Right lobe of liver (tissue), 6 donors: ENCODE data around the gene C16orf89. TPM values are rescaled to one million over a fixed set of nuclear protein-coding genes. Genes with fewer than 3 reads are reported as not detected.
A peak's percentile ranks its signal among the peaks of the same experiment; 100 is the strongest.

ENCODE experiments used
- ATAC-seq, 4 donors: fragments of 200-7000 bp; cut with Tn5 transposase; one replicate each; pipeline ENCODE4 v1.9.1; 2020; ENCODE audit warnings: mild to moderate bottlenecking in 4 of 4, moderate library complexity in 4 of 4
- DNase-seq, 3 donors: peaks; one replicate each; pipeline ENCODE4 v3.0.0-alpha.2; 2020
- H3K27ac ChIP-seq, 3 donors: fragments of 200-600 bp; one replicate each; pipeline ENCODE4 v1.8.0; 2022
- H3K27me3 ChIP-seq, 2 donors: fragments of 200-600 bp; one replicate each; pipeline ENCODE4 v1.8.0; 2022
- H3K36me3 ChIP-seq, 4 donors: fragments of 200-600 bp; sonication (generic) in 1 of 4; one replicate each; pipeline versions ENCODE4 v1.5.1 to v1.8.0; 2017 to 2022; ENCODE audit warnings: control low read depth in 1 of 4
- H3K4me1 ChIP-seq, 4 donors: fragments of 200-600 bp; sonication (generic) in 1 of 4; one replicate each; pipeline versions ENCODE4 v1.5.1 to v1.8.0; 2017 to 2022; ENCODE audit warnings: control low read depth in 1 of 4
- H3K4me3 ChIP-seq, 3 donors: fragments of 200-600 bp; one replicate each; pipeline ENCODE4 v1.8.0; 2022
- H3K9me3 ChIP-seq, 4 donors: fragments of 200-600 bp; sonication (generic) in 1 of 4; one replicate each; pipeline versions ENCODE4 v1.5.1 to v1.8.0; 2017 to 2022; ENCODE audit warnings: control low read depth in 1 of 4
- POLR2A ChIP-seq: fragments of 450-650 bp; IDR thresholded peaks from one replicate; pipeline ENCODE4 v1.6.1; 2017; ENCODE audit warnings: antibody characterized with exemption, mild to moderate bottlenecking
- WGBS: methylation state at CpG from one replicate; pipeline ENCODE4 v1.1.6; 2018; ENCODE audit warnings: low coverage, low lambda C conversion rate; ENCODE audit not compliant: insufficient coverage; ENCODE audit errors: missing lambda C conversion rate; 5-methylcytosine and 5-hydroxymethylcytosine counted together
- intact Hi-C, 2 donors: fragments of 100-400 bp; cut with DNase I; formaldehyde crosslinking; loops; one replicate each; pipeline versions ENCODE4 v1.11.2 to v1.14.1; 2022
- total RNA-seq, 6 experiments: library from RNA; depleted of rRNA in 2 of 6; stranded (reverse); fragments of >200 nt in 2 of 6; fragmentation: NEBNext Ultra II Directional in 3 of 6; extraction: Animal tissue kit (Norgen Biotek cat#: 25700) in 3 of 6; gene quantifications; one replicate each; pipeline versions ENCODE4 v1.1.0 to v1.2.4, GENCODE V29; 2016 to 2023
- TF ChIP-seq, protein P1 (sequence below), 4 donors: fragments of 200-600 bp in 3 of 4; fragments of 450-650 bp in 1 of 4; IDR thresholded peaks; one replicate each; pipeline versions ENCODE4 v1.5.1 to v1.8.0; 2016 to 2022; ENCODE audit warnings: antibody characterized with exemption in 4 of 4, mild to moderate bottlenecking in 2 of 4
- donor health status: DM: no; HTN: yes; CAD: no.
- donor health status: DM: no; HTN: no; CAD: no.
- donor health status: DM: no; HTN: no; CAD: no.
- donor health status: DM: no; HTN: yes; CAD: no.
- donor health status: DM: no; HTN: yes; CAD: no.

Gene C16orf89
- total RNA-seq, 6 experiments from 2014 or later = not detected

DNA sequence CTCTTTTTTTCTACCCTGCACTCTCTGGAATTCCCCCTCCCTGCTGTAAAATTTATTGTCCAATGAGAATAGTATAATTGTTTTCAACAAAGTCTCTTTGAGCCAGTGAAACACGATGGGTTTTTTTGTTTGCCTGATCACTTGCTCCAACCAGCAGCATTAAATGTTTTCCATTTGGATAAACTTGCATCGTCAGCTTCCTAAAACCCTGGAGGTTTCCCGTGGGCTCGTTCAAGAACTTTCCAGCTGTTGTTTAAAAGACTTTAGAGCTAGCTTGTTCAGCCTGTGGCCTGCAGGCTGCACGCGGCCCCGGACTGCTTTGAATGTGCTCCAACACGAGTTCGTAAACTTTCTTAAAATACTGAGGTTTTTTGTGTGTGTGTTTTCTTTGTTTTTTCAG, 47.0 kb downstream of the C16orf89 start:
- no peaks in the 10 kb centered on the region for H3K4me1 ChIP-seq
- TF ChIP-seq, protein P1, sequence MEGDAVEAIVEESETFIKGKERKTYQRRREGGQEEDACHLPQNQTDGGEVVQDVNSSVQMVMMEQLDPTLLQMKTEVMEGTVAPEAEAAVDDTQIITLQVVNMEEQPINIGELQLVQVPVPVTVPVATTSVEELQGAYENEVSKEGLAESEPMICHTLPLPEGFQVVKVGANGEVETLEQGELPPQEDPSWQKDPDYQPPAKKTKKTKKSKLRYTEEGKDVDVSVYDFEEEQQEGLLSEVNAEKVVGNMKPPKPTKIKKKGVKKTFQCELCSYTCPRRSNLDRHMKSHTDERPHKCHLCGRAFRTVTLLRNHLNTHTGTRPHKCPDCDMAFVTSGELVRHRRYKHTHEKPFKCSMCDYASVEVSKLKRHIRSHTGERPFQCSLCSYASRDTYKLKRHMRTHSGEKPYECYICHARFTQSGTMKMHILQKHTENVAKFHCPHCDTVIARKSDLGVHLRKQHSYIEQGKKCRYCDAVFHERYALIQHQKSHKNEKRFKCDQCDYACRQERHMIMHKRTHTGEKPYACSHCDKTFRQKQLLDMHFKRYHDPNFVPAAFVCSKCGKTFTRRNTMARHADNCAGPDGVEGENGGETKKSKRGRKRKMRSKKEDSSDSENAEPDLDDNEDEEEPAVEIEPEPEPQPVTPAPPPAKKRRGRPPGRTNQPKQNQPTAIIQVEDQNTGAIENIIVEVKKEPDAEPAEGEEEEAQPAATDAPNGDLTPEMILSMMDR (IDR thresholded peaks at IDR 0.05) = no peak
- TF ChIP-seq POLR2A = no peak
- H3K4me3 ChIP-seq = no peak overlapping the region
- 43% methylated on average over 9 of the region's 9 CpGs for WGBS
- intact Hi-C loops = no loop called here
- no peak for DNase-seq
- H3K27ac ChIP-seq = no peak overlapping the region
- H3K9me3 ChIP-seq = no peaks in the 10 kb centered on the region
- H3K36me3 ChIP-seq = no peaks in the 10 kb centered on the region
- no peaks in the 10 kb centered on the region for H3K27me3 ChIP-seq
- no peak for ATAC-seq

DNA sequence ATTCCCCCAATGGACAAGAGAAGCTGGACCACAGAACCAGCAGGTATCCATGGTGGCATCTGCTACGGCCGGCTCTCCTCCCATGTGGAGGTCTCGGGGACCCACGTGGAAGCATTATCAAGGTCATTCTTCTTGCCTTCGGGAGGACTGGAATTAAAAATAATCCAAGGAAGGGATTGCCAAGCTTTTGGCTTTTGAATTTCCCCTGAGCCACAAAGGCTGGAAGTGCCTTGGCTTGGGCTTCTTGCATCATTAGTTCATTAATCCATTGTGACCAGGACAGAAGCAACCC, 48.1 kb downstream of the C16orf89 start:
- no peak for TF ChIP-seq POLR2A
- TF ChIP-seq, protein P1 (IDR thresholded peaks at IDR 0.05) = no peak
- H3K27me3 ChIP-seq = no peaks in the 10 kb centered on the region
- no peaks in the 10 kb centered on the region for H3K4me1 ChIP-seq
- no peaks in the 10 kb centered on the region for H3K9me3 ChIP-seq
- H3K27ac ChIP-seq = no peak overlapping the region
- 80% methylated on average over 1 of the region's 5 CpGs for WGBS
- H3K36me3 ChIP-seq = no peaks in the 10 kb centered on the region
- H3K4me3 ChIP-seq = no peak overlapping the region
- ATAC-seq (no peak), DNase-seq (no peak)
- intact Hi-C loops = no loop called here

DNA sequence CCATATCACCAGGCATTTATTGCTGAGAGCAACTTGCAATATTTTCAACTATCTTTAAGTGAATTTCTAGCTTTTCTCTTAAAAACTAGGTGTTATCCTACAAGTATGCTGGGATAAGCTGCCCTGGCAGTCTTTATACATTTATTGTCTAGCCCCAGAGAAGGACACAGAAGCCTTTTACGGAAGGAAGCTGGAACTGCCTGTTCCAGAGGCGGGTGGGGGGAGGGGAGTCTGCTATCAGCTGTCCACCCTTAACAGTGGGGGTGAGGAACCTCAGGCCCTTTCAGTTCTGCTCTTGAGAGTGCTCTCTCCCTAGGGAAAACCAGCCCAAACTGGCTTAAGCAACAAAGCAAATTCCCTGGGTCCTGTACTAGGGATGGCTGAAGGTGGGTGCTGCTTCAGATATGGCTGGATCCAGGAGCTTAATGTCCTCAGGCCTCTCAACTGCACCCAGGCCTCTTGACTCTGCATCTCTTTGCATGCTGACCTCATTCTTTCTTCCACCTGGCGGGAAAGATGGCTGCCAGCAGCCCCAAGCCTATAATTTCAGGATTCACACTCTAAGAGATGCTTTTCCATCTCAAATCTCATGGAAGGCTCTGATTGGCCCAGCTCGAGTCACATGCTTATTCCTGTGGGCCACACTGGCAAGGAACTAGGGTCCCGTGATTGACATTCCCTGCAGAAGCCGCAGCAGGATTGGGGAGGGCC, 48.6 kb downstream of the C16orf89 start:
- intact Hi-C loops = no loop called here
- TF ChIP-seq, protein P1 (IDR thresholded peaks at IDR 0.05) = no peak
- no peak for TF ChIP-seq POLR2A
- Histone ChIP-seq H3K27me3 (no peaks in the 10 kb centered on the region), H3K4me1 (no peaks in the 10 kb centered on the region), H3K9me3 (no peaks in the 10 kb centered on the region), H3K4me3 (no peak overlapping the region), H3K27ac (no peak overlapping the region), H3K36me3 (no peaks in the 10 kb centered on the region)
- no peak for DNase-seq
- peak in 1 of 4 donors; percentile 19 for ATAC-seq
- WGBS = 30% methylated on average over 2 of the region's 6 CpGs

DNA sequence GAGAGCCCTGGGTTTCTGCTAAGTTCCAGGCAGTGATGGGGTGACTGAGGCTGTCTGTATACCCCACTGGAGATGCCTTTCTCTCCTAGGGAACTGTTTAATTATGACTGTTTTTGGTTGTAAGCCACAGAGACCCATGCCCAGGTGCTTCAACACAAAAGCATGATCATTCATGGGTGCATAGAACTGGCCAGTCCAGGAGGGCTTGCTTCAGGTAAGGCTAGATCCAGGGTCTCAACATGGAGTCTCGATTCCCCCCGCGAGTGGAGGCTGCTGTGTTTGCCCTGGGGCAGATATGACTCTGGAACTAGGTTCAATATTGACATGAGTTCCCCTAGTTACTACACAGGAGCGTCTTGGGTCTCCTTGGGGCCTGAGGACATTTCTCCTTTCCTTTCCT, 49.9 kb downstream of the C16orf89 start:
- H3K9me3 ChIP-seq = no peaks in the 10 kb centered on the region
- intact Hi-C loops = no loop called here
- TF ChIP-seq, protein P1 (IDR thresholded peaks at IDR 0.05) = no peak
- TF ChIP-seq POLR2A = no peak
- no peaks in the 10 kb centered on the region for H3K4me1 ChIP-seq
- H3K27ac ChIP-seq = no peak overlapping the region
- DNase-seq (no peak), ATAC-seq (no peak)
- no peaks in the 10 kb centered on the region for H3K27me3 ChIP-seq
- H3K36me3 ChIP-seq = no peaks in the 10 kb centered on the region
- H3K4me3 ChIP-seq = no peak overlapping the region
- no CpG with 5 or more reads among the region's 4 CpGs for WGBS

DNA sequence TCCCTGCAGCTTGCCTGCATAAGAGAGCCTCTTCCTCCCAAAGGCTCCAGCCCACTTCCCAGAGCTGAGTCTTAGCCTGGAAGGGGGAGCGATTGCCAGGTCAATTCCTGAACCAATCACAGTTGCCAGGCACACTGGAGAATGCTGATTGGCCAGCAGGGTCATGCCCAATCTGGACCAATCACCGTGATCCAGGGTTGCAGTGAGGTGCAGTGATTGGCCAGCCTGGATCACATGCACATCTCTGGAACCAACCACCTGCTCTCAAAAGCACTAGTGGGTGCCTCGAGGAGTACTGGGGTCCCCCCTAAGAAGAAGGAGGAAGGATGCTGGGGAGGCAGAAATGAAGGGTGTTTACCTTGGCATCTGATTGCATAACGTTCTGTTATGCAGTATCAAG, 50.4 kb downstream of the C16orf89 start:
- Histone ChIP-seq H3K27ac (no peak overlapping the region), H3K4me1 (no peaks in the 10 kb centered on the region), H3K9me3 (no peaks in the 10 kb centered on the region), H3K36me3 (no peaks in the 10 kb centered on the region), H3K27me3 (no peaks in the 10 kb centered on the region), H3K4me3 (no peak overlapping the region)
- ATAC-seq (no peak), DNase-seq (no peak)
- WGBS = 40% methylated on average over 3 of the region's 4 CpGs
- intact Hi-C loops = no loop called here
- TF ChIP-seq POLR2A = no peak
- TF ChIP-seq, protein P1 (IDR thresholded peaks at IDR 0.05) = no peak
